Suppressor macrophage (primary cell): Measurements from ENCODE around the gene DISP1.
A peak's percentile ranks its signal among the peaks of the same experiment; 100 is the strongest.
"Not testable (repeated sequence)": the region's sequence is repeated elsewhere in the genome, so short reads cannot be mapped to it uniquely, and the experiment has no call there.

ENCODE experiments used
- DNase-seq, 4 experiments: peaks; one replicate each; pipeline ENCODE4 v3.0.0-alpha.2; 2020 to 2022

The DISP1 gene

GRCh38 chr1:222798116-222798515, 16.7 kb upstream of the DISP1 start:
- DNase-seq = no peak

DNA sequence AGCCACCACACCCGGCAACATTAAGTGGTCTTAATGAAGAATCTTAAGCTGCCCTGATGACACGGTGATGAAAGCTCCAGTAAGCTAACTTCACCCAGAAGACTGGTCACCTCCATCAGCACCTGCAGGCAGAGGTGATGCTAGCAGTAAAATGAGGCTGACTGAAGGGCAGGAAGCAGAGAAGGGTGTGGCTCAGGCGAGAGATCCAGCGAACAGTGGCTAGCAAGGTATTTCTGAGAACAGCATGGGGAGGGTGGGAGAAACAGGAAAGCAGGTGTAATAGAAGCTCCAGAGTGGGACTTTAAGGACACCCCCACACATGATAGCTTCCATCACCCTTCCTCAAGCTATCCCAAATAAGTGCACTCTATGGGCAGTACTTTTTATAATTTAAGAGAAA, 15.9 kb upstream of the DISP1 start:
- no peak for DNase-seq

DNA sequence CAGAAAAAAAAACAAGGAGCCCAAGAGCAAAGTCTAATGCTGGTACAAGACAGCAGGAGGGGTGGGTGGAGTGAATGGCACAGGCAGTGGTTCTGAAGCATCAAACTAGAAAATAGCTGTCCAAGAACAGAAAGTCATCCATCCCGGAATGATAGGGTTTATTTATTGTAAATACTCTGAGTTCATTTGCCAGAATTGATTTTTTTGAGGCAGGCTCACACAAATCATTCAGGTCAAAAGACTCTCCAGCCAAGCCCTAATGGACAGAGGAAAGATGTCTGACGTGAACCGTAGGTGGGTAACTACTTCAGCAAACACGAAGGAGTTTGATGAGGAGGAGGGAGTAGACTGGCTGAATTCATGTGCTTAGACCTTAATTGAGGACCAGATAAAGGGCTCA, 13.8 kb upstream of the DISP1 start:
- DNase-seq = no peak

DNA sequence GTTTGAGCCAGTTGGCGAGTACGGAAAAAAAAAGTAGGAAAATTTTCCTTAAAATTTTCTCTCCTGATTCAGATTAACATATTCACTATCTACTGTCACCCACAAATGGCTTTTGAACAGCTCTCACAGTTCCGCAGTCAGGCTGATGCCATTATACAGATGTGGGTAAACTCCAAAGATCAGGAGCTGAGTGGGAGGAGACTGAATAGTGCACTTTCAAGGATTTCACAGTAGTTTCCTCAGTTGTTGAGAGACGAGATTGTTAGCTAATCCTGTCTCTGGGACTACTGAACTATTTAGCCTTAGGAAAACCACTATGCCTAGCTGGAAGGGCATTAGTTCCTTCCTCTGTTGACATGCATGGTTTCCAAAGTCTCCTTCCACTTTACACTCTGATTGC, 3.2 kb upstream of the DISP1 start:
- peak in 1 of 4 experiments; percentile 4 for DNase-seq

DNA sequence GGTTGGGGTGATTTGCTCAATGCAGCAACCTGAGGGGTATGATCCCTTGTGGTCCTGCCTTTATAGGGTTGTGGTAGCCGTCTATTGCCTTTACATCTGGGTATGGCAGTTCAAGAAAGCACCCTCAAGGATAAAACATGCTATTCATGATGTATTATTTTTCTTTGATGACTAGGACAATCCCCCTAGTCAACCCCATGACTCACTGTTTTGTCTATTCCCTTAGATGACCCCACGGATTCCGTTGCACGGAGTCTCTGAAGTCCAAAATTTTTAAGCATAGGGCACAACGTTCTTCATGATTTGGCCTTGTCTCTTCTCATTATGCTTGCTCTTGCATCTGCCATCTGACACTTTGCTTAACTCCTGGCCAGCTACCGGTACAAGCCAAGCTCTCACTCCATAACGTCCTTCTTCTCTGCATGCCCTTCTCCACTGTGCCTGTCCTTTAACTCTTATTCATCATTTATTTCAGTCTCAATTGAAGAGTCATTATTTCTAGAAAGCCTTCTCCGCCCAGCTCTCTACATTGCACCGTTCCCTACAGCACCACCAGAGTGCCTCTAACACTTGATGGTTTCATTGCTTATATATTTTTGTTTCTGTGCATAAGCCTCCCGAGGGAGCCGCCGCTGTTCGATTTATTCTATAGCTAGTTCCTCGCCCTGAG, 838 bp upstream of the DISP1 start:
- DNase-seq = no peak

GRCh38 chr1:222815440-222815765, 564 bp downstream of the DISP1 start:
- DNase-seq = no peak

DNA sequence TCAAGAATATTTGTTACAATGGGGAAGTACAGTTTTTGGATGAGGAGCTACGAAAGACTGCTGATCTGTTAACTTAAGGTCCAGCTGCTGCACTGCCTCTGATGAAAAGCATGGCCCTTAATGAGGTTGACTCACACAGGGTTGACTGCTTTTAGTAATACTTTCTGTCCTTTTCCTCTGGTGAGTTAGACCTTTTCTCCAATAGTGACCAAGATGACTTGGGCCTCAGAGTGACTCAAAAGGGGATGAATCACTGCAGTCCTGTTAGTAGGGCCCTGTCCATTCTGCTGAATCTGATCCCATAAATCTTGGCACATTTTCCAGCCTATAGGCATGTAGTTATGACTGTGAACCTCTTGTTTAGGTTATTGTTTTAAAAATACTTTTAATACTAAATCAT, 2.7 kb downstream of the DISP1 start:
- peak; percentile 78 to 96 (median 86) for DNase-seq

DNA sequence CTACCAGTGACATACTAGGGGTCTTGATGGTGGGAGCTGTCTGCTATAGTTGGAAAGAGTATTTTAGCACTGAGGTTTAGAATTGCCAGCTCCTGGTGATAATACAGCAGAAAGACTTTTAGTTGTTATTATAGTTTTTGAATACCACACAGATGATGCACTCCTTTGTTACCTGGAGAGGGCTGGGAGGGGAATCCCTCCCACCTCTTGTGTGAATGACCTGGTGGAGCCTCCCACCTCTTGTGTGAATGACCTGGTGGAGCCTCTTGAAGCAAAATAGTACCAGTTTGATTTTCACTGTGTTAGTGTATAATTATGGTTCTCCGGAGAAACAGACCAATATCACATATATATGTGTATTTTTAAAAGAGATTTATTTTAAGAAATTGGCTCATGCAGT, 3.3 kb downstream of the DISP1 start:
- no peak for DNase-seq

GRCh38 chr1:222820171-222820712, 5.4 kb downstream of the DISP1 start:
- peak in 2 of 4 experiments; percentile 7 to 30 for DNase-seq

DNA sequence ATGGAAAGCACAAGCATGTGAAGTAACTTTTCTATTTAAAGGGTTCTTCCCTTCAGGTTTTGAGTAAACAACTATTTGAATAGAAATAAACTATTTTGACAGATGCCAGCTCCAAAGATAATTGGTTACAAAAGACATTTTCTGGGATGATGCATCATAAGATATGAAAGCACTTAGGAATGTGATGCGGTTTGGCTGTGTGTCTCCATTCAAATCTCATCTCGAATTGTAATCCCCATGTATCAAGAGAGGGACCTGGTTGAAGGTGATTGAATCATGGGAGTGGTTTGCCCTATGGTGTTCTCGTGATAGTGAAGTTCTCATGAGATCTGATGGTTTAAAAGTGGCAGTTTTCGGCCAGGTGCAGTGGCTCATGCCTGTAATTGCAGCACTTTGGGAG, 6.4 kb downstream of the DISP1 start:
- DNase-seq = no peak

GRCh38 chr1:222823695-222824094, 8.9 kb downstream of the DISP1 start:
- no peak for DNase-seq

GRCh38 chr1:222824641-222825040, 9.8 kb downstream of the DISP1 start:
- DNase-seq = no peak

- no peak for DNase-seq
These were observed 14.1 kb downstream of the DISP1 start for GRCh38 chr1:222828939-222829338.

DNA sequence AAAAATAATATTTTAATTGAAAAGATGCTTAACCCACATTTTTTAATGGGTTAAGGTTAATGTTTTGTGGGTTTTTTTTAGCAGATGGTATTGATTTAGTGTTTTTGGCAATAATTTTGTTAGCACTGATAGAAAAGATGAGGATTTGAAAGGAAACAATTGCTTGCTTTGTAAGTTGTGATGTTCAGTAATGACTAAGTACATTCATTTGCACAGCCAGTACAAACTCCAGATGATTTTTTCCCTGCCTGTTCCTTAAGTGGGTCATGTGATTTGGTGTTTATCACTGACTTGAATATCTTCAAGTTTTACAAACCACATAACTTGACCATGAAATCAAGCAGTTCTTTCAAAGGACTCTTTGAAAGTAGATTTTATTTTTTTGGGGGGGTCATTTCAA, 15.0 kb downstream of the DISP1 start:
- DNase-seq = no peak

DNA sequence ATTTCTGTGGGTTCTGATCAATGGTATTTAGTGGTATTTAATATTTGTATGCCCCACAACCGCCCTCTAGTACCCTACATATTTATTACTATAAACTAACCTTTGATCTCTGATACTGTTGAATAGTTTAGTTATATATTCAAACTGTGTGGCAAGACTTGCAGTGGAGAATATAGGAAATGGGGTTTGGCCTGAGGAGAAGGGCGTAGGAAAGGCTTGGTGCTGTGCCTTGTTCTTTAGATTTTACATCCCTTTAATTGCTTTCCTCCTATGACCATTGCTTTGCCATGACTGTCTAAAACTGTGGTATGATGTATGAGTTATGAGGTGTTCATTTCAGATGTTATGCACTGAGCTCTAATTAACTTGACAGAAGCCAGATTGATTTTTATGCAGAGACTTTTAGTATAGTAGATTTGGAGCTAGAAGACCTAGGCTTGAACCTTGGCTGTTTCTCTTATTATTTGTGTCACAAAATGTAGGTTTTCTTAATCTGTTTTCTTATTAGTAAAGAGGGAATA, 18.6 kb downstream of the DISP1 start:
- no peak for DNase-seq

DNA sequence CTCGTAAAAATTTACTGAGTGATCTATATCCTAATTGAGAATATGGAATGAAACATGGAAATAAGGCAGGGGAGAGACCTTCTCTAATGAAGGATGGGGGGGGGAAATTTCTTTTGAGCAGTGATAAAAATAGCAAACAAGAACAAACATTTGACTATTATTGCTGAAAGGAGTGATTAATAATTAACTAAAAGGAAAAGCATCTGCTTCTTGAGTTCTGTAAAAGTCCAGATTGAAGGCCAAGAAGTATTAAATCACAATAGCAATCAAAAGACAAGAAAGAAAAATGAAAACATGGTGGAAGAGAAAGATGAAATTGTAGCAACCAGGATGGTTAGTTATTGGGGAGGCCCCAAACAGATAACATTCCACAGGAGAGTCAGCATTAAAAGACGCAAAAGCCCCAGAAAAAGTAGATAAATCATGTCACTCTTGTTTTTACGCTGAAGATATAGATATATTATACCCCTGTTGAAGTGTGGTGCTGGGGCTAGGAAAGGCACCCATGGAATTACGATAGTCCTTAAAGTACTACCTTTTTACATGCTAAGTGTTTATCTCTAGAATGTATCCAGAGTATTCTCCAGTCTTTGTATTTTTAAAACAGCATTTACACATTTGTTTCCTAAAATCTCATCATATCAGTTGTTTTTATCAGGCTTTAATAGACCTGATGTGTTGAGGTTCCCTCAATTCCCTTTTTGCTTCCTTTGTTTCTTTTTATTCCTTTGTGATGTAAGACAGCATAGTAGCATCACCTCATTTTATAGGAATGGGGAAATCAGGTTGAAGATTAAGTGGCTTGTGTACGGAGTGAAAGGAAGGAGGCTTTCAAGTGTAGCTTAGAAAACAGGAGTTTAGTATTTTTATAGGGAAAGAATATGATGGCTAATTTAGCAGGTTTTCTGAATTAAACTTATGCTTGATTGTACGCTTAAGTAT, 28.9 kb downstream of the DISP1 start:
- no peak for DNase-seq

- no peak for DNase-seq
These were observed 29.6 kb downstream of the DISP1 start for GRCh38 chr1:222844411-222844779.

DNA sequence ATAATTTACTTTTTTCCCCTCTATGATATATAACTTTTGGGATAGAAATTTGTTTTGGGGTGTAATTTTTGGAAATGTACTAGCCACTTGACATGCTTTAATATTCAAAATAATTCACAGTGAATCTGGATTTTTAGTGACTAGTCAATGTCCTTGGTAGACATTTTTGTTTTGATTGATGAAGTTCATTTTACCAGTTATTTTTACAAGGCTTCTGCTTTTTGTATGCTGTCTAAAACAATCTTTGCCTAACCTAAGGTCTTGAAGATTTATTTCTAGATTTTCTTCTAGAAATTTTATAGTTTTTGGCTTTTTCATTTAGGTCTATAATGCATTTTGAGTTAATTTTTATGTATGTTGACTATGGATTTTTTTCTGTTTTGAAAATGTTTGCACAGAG, 30.9 kb downstream of the DISP1 start:
- no peak for DNase-seq

GRCh38 chr1:222850550-222850949, 35.7 kb downstream of the DISP1 start:
- DNase-seq = not testable (repeated sequence)

GRCh38 chr1:222852326-222852725, 37.5 kb downstream of the DISP1 start:
- DNase-seq = no peak

DNA sequence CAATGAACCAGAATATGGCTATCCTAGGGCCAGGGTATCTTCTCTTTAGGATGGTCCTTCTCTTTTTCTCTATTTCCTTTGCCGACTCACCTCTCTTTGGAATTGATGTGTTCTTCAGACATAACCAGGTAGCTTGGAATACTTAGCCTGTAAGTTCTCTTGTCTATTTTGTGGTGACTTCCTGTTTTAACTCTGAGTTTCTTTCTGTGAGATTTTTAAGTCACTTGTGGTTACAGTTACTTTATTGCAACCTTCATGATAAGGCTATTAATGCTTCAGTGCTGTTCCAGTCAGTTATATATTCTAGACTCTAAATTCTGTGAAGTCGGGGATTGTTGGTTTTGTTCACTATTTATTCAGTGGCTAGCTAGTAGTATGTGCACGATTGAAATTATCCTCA, 46.2 kb downstream of the DISP1 start:
- DNase-seq = peak in 1 of 4 experiments; percentile 2
